GM21360 (cell line): ENCODE measurements around the gene GMFB.

ENCODE experiments used
- ATAC-seq: cut with Tn5 transposase; IDR thresholded peaks from one replicate; pipeline ENCODE4 v1.9.1; 2021; ENCODE audit warnings: mild to moderate bottlenecking, moderate library complexity; ENCODE audit not compliant: unreplicated experiment

GMFB gene

GRCh38 chr14:54493293-54493692, 4.5 kb upstream of the GMFB start:
- no peak for ATAC-seq

GRCh38 chr14:54490445-54491175, 1.8 kb upstream of the GMFB start:
- ATAC-seq = no peak

GRCh38 chr14:54489731-54490444, 1.1 kb upstream of the GMFB start:
- ATAC-seq = no peak

- ATAC-seq = no peak
These were observed 521 bp upstream of the GMFB start for GRCh38 chr14:54489318-54489683.

- no peak for ATAC-seq
These were observed 498 bp downstream of the GMFB start for GRCh38 chr14:54488318-54488645.

GRCh38 chr14:54487771-54488170, 1.0 kb downstream of the GMFB start:
- no peak for ATAC-seq

- no peak for ATAC-seq
These were observed 2.1 kb downstream of the GMFB start for GRCh38 chr14:54486685-54487084.

GRCh38 chr14:54483846-54484245, 4.9 kb downstream of the GMFB start:
- no peak for ATAC-seq

GRCh38 chr14:54483073-54483745, 5.6 kb downstream of the GMFB start:
- no peak for ATAC-seq

- no peak for ATAC-seq
These were observed 7.1 kb downstream of the GMFB start for GRCh38 chr14:54481695-54482094.

- ATAC-seq = no peak
These were observed 7.8 kb downstream of the GMFB start for GRCh38 chr14:54480830-54481562.

- no peak for ATAC-seq
These were observed 10.1 kb downstream of the GMFB start for GRCh38 chr14:54478636-54479215.

- ATAC-seq = no peak
These were observed 12.9 kb downstream of the GMFB start for GRCh38 chr14:54475911-54476310.

GRCh38 chr14:54475187-54475899, 13.4 kb downstream of the GMFB start:
- no peak for ATAC-seq

GRCh38 chr14:54474232-54474793, 14.5 kb downstream of the GMFB start:
- ATAC-seq = no peak

GRCh38 chr14:54472315-54472714, 16.5 kb downstream of the GMFB start:
- no peak for ATAC-seq

GRCh38 chr14:54471641-54472040, 17.1 kb downstream of the GMFB start:
- ATAC-seq = no peak

- ATAC-seq = no peak
These were observed 18.1 kb downstream of the GMFB start for GRCh38 chr14:54470701-54471100.

- no peak for ATAC-seq
These were observed 21.5 kb downstream of the GMFB start for GRCh38 chr14:54467280-54467679.

GRCh38 chr14:54465654-54466053, 23.1 kb downstream of the GMFB start:
- no peak for ATAC-seq
